ENCODE results near the gene CHST8.

The CHST8 gene

DNA sequence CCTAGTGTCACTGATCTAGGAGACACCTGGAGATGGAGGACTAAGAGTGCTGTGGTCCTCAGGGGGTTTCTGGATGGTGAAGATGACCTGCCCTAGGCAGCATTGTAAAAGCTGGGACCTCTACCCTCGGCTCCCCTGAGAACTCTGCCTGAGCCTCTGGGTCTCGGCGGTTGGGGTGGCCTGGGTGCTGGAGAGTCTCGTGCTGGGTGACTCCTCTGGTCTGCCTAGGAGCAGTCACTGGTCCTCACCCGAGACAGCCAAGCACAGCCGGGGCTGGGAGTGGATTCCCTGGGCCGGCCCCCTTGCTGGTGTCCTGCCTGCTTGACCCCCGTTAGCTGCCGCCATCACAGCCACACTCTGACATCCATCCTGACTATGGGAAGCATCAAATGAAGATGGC, 181.6 kb downstream of the CHST8 start:
- peaks cover 20% of the 10 kb centered on the region for H3K4me1 ChIP-seq
- DNase-seq = no peak

DNA sequence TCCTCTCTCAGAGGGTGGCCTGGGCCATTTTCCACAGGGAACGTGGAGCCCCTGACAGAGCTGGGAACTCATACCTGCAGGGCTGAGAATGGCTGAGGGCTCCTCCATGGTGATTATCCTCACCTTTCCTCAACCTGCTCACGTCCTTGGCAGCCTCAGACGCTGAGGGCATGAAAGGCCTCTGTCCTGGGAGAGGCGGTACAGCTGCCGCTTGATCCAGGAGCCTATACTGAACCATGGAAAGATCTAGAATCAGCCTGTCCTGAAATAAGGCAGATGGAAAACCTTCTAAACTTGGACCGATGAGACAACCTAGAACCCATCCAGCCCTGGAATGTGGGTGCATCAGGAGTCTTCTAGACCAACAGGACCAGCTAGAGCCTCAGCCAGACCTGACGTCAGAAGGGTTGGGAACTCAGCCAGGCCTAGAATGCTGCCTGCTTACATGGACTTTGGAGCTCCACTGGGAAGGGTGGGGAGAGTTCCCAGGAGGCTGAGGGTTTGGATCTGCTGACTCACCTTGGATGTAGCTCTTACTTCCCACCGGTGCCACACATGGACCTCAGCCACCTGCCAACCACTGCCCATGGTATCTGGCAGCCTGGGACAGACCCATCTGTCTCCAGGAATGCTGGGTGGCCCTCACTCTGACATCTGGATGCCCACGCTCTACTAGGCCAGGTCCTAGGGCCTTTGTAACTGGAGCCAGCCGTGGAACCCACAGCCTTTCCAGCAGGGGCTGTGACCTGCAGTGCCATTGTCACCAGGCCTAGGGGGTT, 182.5 kb downstream of the CHST8 start:
- Histone ChIP-seq H3K4me3 (ENCODE audit: low read depth, low read length) (no peak overlapping the region), H3K4me1 (peaks cover 11% of the 10 kb centered on the region), H3K36me3 (peaks cover 66% of the 10 kb centered on the region), H3K27me3 (no peaks in the 10 kb centered on the region), H3K9me3 (no peaks in the 10 kb centered on the region)
- no peak for DNase-seq
- no peak for TF ChIP-seq CTCF (IDR thresholded peaks at IDR 0.05; ENCODE audit: low read depth, low read length)

More for the DNA sequence above, 181.6 kb downstream of the CHST8 start:
- no peak overlapping the region for H3K4me3 ChIP-seq (ENCODE audit: low read depth, low read length)
- H3K27me3 ChIP-seq = no peaks in the 10 kb centered on the region
- H3K36me3 ChIP-seq = peaks cover 66% of the 10 kb centered on the region
- H3K9me3 ChIP-seq = no peaks in the 10 kb centered on the region
- no peak for TF ChIP-seq CTCF (IDR thresholded peaks at IDR 0.05; ENCODE audit: low read depth, low read length)

DNA sequence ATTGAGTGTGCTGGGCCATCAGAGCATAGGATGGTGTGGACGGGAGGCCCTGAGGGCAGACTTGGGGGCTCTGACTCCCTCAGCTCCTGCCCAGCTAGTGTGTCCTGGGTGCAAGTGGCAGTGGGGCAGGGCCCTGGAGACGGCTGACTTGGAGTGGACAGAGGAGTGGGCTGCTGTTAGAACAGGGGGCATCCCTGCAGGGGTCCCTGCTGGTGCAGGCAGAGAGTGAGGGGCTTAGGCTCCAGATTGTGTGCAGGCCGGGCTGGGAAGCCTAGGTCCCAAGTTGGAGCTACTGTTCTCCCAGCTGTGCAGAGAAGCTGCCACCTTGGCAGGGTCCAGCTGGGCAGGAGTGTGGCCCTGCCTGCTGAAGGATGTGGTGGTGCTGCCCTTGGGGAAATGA, 183.6 kb downstream of the CHST8 start:
- peaks cover 67% of the 10 kb centered on the region for H3K36me3 ChIP-seq

GRCh38 chr19:33805840-33806433, 184.2 kb downstream of the CHST8 start:
- Histone ChIP-seq H3K27me3 (no peaks in the 10 kb centered on the region), H3K4me3 (ENCODE audit: low read depth, low read length) (no peak overlapping the region), H3K4me1 (no peaks in the 10 kb centered on the region), H3K9me3 (no peaks in the 10 kb centered on the region), H3K36me3 (peaks cover 65% of the 10 kb centered on the region)
- DNase-seq = no peak
- TF ChIP-seq CTCF (IDR thresholded peaks at IDR 0.05; ENCODE audit: low read depth, low read length) = no peak

More for the DNA sequence above, 183.6 kb downstream of the CHST8 start:
- Histone ChIP-seq H3K4me3 (ENCODE audit: low read depth, low read length) (no peak overlapping the region), H3K4me1 (peaks cover under 1% of the 10 kb centered on the region; the same call in 1 of the 2 replicates), H3K27me3 (no peaks in the 10 kb centered on the region), H3K9me3 (no peaks in the 10 kb centered on the region)
- DNase-seq = no peak
- TF ChIP-seq CTCF (IDR thresholded peaks at IDR 0.05; ENCODE audit: low read depth, low read length) = no peak

- Histone ChIP-seq H3K36me3 (peaks cover 63% of the 10 kb centered on the region), H3K27me3 (no peaks in the 10 kb centered on the region), H3K9me3 (no peaks in the 10 kb centered on the region), H3K4me1 (no peaks in the 10 kb centered on the region), H3K4me3 (ENCODE audit: low read depth, low read length) (no peak overlapping the region)
- TF ChIP-seq CTCF (IDR thresholded peaks at IDR 0.05; ENCODE audit: low read depth, low read length) = no peak
- DNase-seq = no peak
These were observed 184.7 kb downstream of the CHST8 start for GRCh38 chr19:33806434-33806881.

DNA sequence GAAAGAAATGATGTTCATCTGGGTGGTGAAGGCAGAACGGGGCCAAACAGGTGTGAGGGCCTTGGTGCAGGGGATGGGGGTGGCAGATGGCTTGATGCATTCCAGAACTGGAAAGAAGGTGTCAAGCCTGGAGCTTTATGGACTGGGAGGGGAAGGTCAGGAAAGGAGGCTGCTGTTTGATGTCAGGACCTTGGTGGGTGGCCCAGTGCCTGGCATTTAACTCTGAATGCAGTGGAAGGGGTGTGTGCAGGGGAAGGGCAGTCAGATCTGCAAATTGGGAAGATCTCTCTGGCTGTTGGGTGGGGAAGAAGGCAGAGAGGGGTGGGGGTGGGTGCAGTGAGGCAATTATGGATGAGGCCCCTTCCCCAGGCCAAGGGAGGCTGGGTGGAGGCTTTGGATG, 186.6 kb downstream of the CHST8 start:
- Histone ChIP-seq H3K9me3 (no peaks in the 10 kb centered on the region), H3K4me3 (ENCODE audit: low read depth, low read length) (no peak overlapping the region), H3K36me3 (peaks cover 61% of the 10 kb centered on the region), H3K4me1 (peaks cover 11% of the 10 kb centered on the region), H3K27me3 (no peaks in the 10 kb centered on the region)
- DNase-seq = no peak
- no peak for TF ChIP-seq CTCF (IDR thresholded peaks at IDR 0.05; ENCODE audit: low read depth, low read length)
